Measurements from ENCODE around the gene SOD1. TPM values are rescaled to one million over a fixed set of nuclear protein-coding genes. Genes with fewer than 3 reads are reported as not detected.

Gene SOD1
- total RNA-seq, 1 experiment from 2014 or later = 227 TPM

GRCh38 chr21:31682620-31683019 lies 23.1 kb downstream of the SOD1 start:
- BruUV-seq (replicated peaks) = no TSS peak
- Mint-ChIP-seq H3K36me3 (ENCODE audit: insufficient read depth, unreplicated experiment) (peaks cover 63% of the 10 kb centered on the region), H3K9me3 (ENCODE audit: unreplicated experiment) (no peaks in the 10 kb centered on the region), H3K4me1 (ENCODE audit: low read depth, unreplicated experiment) (no peaks in the 10 kb centered on the region), H3K27ac (ENCODE audit: unreplicated experiment) (no peak overlapping the region), H3K4me3 (ENCODE audit: unreplicated experiment) (no peak overlapping the region), H3K27me3 (ENCODE audit: insufficient read depth, unreplicated experiment) (no peaks in the 10 kb centered on the region)
- TF ChIP-seq CTCF (IDR thresholded peaks at IDR 0.05; ENCODE audit: insufficient read depth in 1 of 2, low read depth in 1 of 2, low read length in 1 of 2, severe bottlenecking in 1 of 2, unreplicated experiment in 1 of 2) = no peak
- H3K9me3 ChIP-seq = no peaks in the 10 kb centered on the region
- no peaks in the 10 kb centered on the region for H3K4me1 ChIP-seq
- no peak for DNase-seq
- ChIA-PET CTCF (no interaction called here), POLR2A (no interaction called here)
- H3K4me3 ChIP-seq (ENCODE audit: low read depth, low read length) = no peak overlapping the region
- intact Hi-C loops (cut with micrococcal nuclease; ENCODE audit: unreplicated experiment) = no loop called here
- no peaks in the 10 kb centered on the region; the same call in 1 of the 2 replicates for H3K36me3 ChIP-seq (ENCODE audit: control insufficient read depth, insufficient read depth, low read length)
- no peaks in the 10 kb centered on the region for H3K27me3 ChIP-seq (replicated peaks; ENCODE audit: control insufficient read depth, insufficient read depth, low read length)

- ChIA-PET POLR2A (no interaction called here), CTCF (no interaction called here)
- no peaks in the 10 kb centered on the region for H3K27me3 ChIP-seq (replicated peaks; ENCODE audit: control insufficient read depth, insufficient read depth, low read length)
- no peak for DNase-seq
- no peaks in the 10 kb centered on the region for H3K9me3 Mint-ChIP-seq (ENCODE audit: unreplicated experiment)
- H3K36me3 Mint-ChIP-seq (ENCODE audit: insufficient read depth, unreplicated experiment) = peaks cover 67% of the 10 kb centered on the region
- intact Hi-C loops (cut with micrococcal nuclease; ENCODE audit: unreplicated experiment) = no loop called here
- no peaks in the 10 kb centered on the region for H3K27me3 Mint-ChIP-seq (ENCODE audit: insufficient read depth, unreplicated experiment)
- no peaks in the 10 kb centered on the region for H3K4me1 ChIP-seq
- H3K4me1 Mint-ChIP-seq (ENCODE audit: low read depth, unreplicated experiment) = no peaks in the 10 kb centered on the region
- no peak overlapping the region for H3K4me3 ChIP-seq (ENCODE audit: low read depth, low read length)
- H3K9me3 ChIP-seq = no peaks in the 10 kb centered on the region
- H3K36me3 ChIP-seq (ENCODE audit: control insufficient read depth, insufficient read depth, low read length) = no peaks in the 10 kb centered on the region; the same call in 1 of the 2 replicates
- H3K27ac Mint-ChIP-seq (ENCODE audit: unreplicated experiment) = no peak overlapping the region
- no peak overlapping the region for H3K4me3 Mint-ChIP-seq (ENCODE audit: unreplicated experiment)
- no TSS peak for BruUV-seq (replicated peaks)
- TF ChIP-seq CTCF (IDR thresholded peaks at IDR 0.05; ENCODE audit: insufficient read depth in 1 of 2, low read depth in 1 of 2, low read length in 1 of 2, severe bottlenecking in 1 of 2, unreplicated experiment in 1 of 2) = no peak
Observed at GRCh38 chr21:31683029-31683428, 23.5 kb downstream of the SOD1 start.

GRCh38 chr21:31684918-31685317 lies 25.4 kb downstream of the SOD1 start:
- intact Hi-C loops (cut with micrococcal nuclease; ENCODE audit: unreplicated experiment) = no loop called here
- Mint-ChIP-seq H3K27ac (ENCODE audit: unreplicated experiment) (no peak overlapping the region), H3K27me3 (ENCODE audit: insufficient read depth, unreplicated experiment) (no peaks in the 10 kb centered on the region), H3K4me1 (ENCODE audit: low read depth, unreplicated experiment) (no peaks in the 10 kb centered on the region), H3K9me3 (ENCODE audit: unreplicated experiment) (no peaks in the 10 kb centered on the region), H3K36me3 (ENCODE audit: insufficient read depth, unreplicated experiment) (peaks cover 79% of the 10 kb centered on the region), H3K4me3 (ENCODE audit: unreplicated experiment) (no peak overlapping the region)
- CTCF ChIA-PET = no interaction called here
- no TSS peak for BruUV-seq (replicated peaks)
- H3K4me1 ChIP-seq = no peaks in the 10 kb centered on the region
- POLR2A ChIA-PET = no interaction called here
- no peak overlapping the region for H3K4me3 ChIP-seq (ENCODE audit: low read depth, low read length)
- DNase-seq = no peak
- H3K27me3 ChIP-seq (replicated peaks; ENCODE audit: control insufficient read depth, insufficient read depth, low read length) = no peaks in the 10 kb centered on the region
- H3K36me3 ChIP-seq (ENCODE audit: control insufficient read depth, insufficient read depth, low read length) = no peaks in the 10 kb centered on the region; the same call in none of the 2 replicates
- no peak for TF ChIP-seq CTCF (IDR thresholded peaks at IDR 0.05; ENCODE audit: insufficient read depth in 1 of 2, low read depth in 1 of 2, low read length in 1 of 2, severe bottlenecking in 1 of 2, unreplicated experiment in 1 of 2)
- no peaks in the 10 kb centered on the region for H3K9me3 ChIP-seq

Data from Caco-2 (cell line).